GM23338 (cell line): ENCODE measurements around the gene SLC4A9. TPM values are rescaled to one million over a fixed set of nuclear protein-coding genes. Genes with fewer than 3 reads are reported as not detected.

ENCODE experiments used
- ATAC-seq: fragments of 200-7000 bp; cut with Tn5 transposase; 3 replicates; pipeline ENCODE4 v1.9.1; 2020
- DNase-seq: peaks from one replicate; pipeline ENCODE4 v3.0.0-alpha.2; 2015; ENCODE audit warnings: low spot score
- H2AFZ ChIP-seq: fragments of 200-600 bp; sonication (generic); 2 replicates; pipeline ENCODE4 v1.8.0; 2016; ENCODE audit warnings: antibody characterized with exemption, mild to moderate bottlenecking, moderate library complexity
- H3F3A ChIP-seq: fragments of 200-600 bp; sonication (generic); replicated peaks from 2 replicates; pipeline ENCODE4 v1.8.0; 2017; ENCODE audit warnings: antibody characterized with exemption, mixed run types, low read depth
- H3K27ac ChIP-seq: fragments of 200-600 bp; sonication (generic); 2 replicates; pipeline ENCODE4 v1.6.1; 2016; ENCODE audit warnings: low read depth
- H3K27me3 ChIP-seq: fragments of 200-600 bp; sonication (generic); 2 replicates; pipeline ENCODE4 v1.8.0; 2016; ENCODE audit warnings: mild to moderate bottlenecking, mixed run types, moderate library complexity; ENCODE audit not compliant: insufficient read depth
- H3K36me3 ChIP-seq: fragments of 200-600 bp; sonication (generic); 2 replicates; pipeline ENCODE4 v1.8.0; 2016; ENCODE audit warnings: mild to moderate bottlenecking; ENCODE audit not compliant: insufficient read depth
- H3K4me1 ChIP-seq: fragments of 200-600 bp; sonication (generic); 2 replicates; pipeline ENCODE4 v1.8.0; 2016; ENCODE audit warnings: mild to moderate bottlenecking, moderate library complexity; ENCODE audit not compliant: insufficient read depth
- H3K4me2 ChIP-seq: fragments of 200-600 bp; sonication (generic); 2 replicates; pipeline ENCODE4 v1.7.1; 2017; ENCODE audit warnings: mixed run types
- H3K4me3 ChIP-seq: fragments of 200-600 bp; sonication (generic); 2 replicates; pipeline ENCODE4 v1.6.1; 2016; ENCODE audit warnings: mixed run types
- H3K79me2 ChIP-seq: fragments of 200-600 bp; sonication (generic); replicated peaks from 2 replicates; pipeline ENCODE4 v1.8.0; 2017; ENCODE audit warnings: mild to moderate bottlenecking; ENCODE audit not compliant: insufficient read depth
- H3K9me2 ChIP-seq: fragments of 200-600 bp; sonication (generic); 2 replicates; pipeline ENCODE4 v1.8.0; 2017; ENCODE audit not compliant: insufficient read depth
- H4K20me1 ChIP-seq: fragments of 200-600 bp; sonication (generic); replicated peaks from 2 replicates; pipeline ENCODE4 v1.8.0; 2017; ENCODE audit warnings: mild to moderate bottlenecking; ENCODE audit not compliant: insufficient read depth
- H3K27ac Mint-ChIP-seq: 2 replicates; pipeline ENCODE4 v1.8.0; 2020; ENCODE audit warnings: inconsistent platforms, mild to moderate bottlenecking, moderate library complexity, mixed read lengths
- H3K27me3 Mint-ChIP-seq: 3 replicates; pipeline ENCODE4 v1.8.0; 2022; ENCODE audit warnings: low read depth, mild to moderate bottlenecking, moderate library complexity, mixed read lengths, inconsistent platforms; ENCODE audit not compliant: insufficient read depth, poor library complexity
- H3K36me3 Mint-ChIP-seq: 3 replicates; pipeline ENCODE4 v1.8.0; 2021; ENCODE audit warnings: low read depth, mild to moderate bottlenecking, inconsistent platforms, moderate library complexity, mixed read lengths
- H3K4me1 Mint-ChIP-seq: 3 replicates; pipeline ENCODE4 v1.8.0; 2020; ENCODE audit warnings: mild to moderate bottlenecking, inconsistent platforms, mixed read lengths
- H3K4me3 Mint-ChIP-seq: 3 replicates; pipeline ENCODE4 v1.8.0; 2021; ENCODE audit warnings: moderate library complexity, mild to moderate bottlenecking, inconsistent platforms, mixed read lengths
- H3K9me3 Mint-ChIP-seq: 3 replicates; pipeline ENCODE4 v1.8.0; 2020; ENCODE audit warnings: moderate library complexity, mild to moderate bottlenecking, inconsistent platforms, mixed read lengths
- EZH2 ChIP-seq: fragments of 200-600 bp; sonication (generic); IDR thresholded peaks from one replicate; pipeline ENCODE4 v1.8.0; 2017; ENCODE audit warnings: antibody characterized with exemption, mild to moderate bottlenecking, low read depth; ENCODE audit not compliant: unreplicated experiment
- NANOG ChIP-seq: IDR thresholded peaks from 2 replicates; pipeline ENCODE4 v1.6.1; 2016; ENCODE audit warnings: antibody characterized with exemption, borderline replicate concordance
- STAT1 ChIP-seq: IDR thresholded peaks from one replicate; pipeline ENCODE4 v1.6.1; 2016; ENCODE audit warnings: antibody characterized with exemption; ENCODE audit not compliant: unreplicated experiment
- polyA plus RNA-seq: library from polyadenylated mRNA; unstranded; fragments of >200 nt; fragmentation: Nextera tagmentation; extraction: Ambion mirVana; gene quantifications from 2 replicates; pipeline ENCODE4 v1.2.1, GENCODE V29; 2016
- total RNA-seq: library from RNA; depleted of rRNA; stranded (reverse); fragments of >200 nt; shearing (Covaris generic); gene quantifications from 2 replicates; pipeline ENCODE4 v1.2.3, GENCODE V29; 2014
- TF ChIP-seq, protein P1 (sequence below): IDR thresholded peaks from 2 replicates; pipeline ENCODE4 v1.6.1; 2016; ENCODE audit warnings: antibody characterized with exemption
- TF ChIP-seq, protein P2 (sequence below): IDR thresholded peaks from one replicate; pipeline ENCODE4 v1.6.1; 2018; ENCODE audit warnings: antibody characterized with exemption; ENCODE audit not compliant: unreplicated experiment
- TF ChIP-seq, protein P3 (sequence below): fragments of 250-450 bp; sonication (Bioruptor Pico); IDR thresholded peaks from 2 replicates; pipeline ENCODE4 v1.5.0; 2020; ENCODE audit warnings: mild to moderate bottlenecking, moderate library complexity

Gene SLC4A9
- total and polyA plus RNA-seq, 2 experiments from 2014 or later: 0.08 TPM; not detected in 1

DNA sequence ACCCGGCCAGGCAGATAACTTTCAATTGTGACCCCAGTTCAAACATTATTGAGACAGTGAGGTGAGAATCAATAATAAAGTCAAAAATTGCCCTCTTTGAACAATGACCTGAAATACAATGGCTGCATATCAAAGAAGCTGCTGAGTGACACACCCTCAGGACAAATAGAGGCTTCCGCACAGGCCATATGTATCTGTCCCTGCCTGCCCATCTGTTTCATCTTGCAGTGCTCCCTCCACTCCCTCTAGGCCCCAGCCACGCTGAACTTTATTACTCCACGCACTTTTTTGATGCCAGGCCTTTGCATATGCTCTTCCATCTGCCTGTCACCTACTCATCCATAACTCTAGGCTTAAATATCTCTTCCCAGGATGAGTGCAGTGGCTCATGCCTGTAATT lies 41.2 kb upstream of the SLC4A9 start (continued):
- TF ChIP-seq, protein P1, sequence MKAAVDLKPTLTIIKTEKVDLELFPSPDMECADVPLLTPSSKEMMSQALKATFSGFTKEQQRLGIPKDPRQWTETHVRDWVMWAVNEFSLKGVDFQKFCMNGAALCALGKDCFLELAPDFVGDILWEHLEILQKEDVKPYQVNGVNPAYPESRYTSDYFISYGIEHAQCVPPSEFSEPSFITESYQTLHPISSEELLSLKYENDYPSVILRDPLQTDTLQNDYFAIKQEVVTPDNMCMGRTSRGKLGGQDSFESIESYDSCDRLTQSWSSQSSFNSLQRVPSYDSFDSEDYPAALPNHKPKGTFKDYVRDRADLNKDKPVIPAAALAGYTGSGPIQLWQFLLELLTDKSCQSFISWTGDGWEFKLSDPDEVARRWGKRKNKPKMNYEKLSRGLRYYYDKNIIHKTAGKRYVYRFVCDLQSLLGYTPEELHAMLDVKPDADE: no peak

DNA sequence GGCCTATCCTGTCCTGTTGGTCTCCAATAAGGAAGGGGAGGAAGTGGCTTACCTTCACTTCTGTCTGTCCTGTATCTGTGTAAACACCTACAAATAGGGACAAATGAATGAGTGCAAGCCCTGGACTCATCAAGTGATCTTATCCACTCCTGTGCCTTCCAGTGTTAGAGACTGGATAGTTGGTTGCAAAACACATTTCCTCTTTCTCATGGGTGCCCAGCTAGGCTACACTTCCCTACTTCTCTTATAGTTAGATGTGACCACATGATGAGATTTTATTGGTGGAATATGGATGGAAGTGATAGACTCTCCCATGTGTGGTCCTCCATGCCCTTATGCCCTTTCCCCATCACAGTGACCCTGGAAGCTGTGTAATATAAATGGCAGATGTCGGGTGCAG lies 40.2 kb upstream of the SLC4A9 start:
- no peaks in the 10 kb centered on the region for H4K20me1 ChIP-seq
- no peak overlapping the region for H3K27ac ChIP-seq
- H3F3A ChIP-seq: no peaks in the 10 kb centered on the region
- H3K79me2 ChIP-seq: no peaks in the 10 kb centered on the region
- no peak overlapping the region for H3K4me3 Mint-ChIP-seq
- TF ChIP-seq STAT1: no peak
- TF ChIP-seq, protein P2, sequence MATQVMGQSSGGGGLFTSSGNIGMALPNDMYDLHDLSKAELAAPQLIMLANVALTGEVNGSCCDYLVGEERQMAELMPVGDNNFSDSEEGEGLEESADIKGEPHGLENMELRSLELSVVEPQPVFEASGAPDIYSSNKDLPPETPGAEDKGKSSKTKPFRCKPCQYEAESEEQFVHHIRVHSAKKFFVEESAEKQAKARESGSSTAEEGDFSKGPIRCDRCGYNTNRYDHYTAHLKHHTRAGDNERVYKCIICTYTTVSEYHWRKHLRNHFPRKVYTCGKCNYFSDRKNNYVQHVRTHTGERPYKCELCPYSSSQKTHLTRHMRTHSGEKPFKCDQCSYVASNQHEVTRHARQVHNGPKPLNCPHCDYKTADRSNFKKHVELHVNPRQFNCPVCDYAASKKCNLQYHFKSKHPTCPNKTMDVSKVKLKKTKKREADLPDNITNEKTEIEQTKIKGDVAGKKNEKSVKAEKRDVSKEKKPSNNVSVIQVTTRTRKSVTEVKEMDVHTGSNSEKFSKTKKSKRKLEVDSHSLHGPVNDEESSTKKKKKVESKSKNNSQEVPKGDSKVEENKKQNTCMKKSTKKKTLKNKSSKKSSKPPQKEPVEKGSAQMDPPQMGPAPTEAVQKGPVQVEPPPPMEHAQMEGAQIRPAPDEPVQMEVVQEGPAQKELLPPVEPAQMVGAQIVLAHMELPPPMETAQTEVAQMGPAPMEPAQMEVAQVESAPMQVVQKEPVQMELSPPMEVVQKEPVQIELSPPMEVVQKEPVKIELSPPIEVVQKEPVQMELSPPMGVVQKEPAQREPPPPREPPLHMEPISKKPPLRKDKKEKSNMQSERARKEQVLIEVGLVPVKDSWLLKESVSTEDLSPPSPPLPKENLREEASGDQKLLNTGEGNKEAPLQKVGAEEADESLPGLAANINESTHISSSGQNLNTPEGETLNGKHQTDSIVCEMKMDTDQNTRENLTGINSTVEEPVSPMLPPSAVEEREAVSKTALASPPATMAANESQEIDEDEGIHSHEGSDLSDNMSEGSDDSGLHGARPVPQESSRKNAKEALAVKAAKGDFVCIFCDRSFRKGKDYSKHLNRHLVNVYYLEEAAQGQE: no peak
- H3K9me3 Mint-ChIP-seq: no peaks in the 10 kb centered on the region
- no peak for ATAC-seq
- no peak overlapping the region for H3K4me2 ChIP-seq
- H3K27ac Mint-ChIP-seq: no peak overlapping the region
- H3K4me1 ChIP-seq: no peaks in the 10 kb centered on the region
- H3K4me3 ChIP-seq: no peak overlapping the region
- no peak overlapping the region for H2AFZ ChIP-seq
- H3K36me3 ChIP-seq: no peaks in the 10 kb centered on the region
- no peaks in the 10 kb centered on the region for H3K27me3 Mint-ChIP-seq
- H3K27me3 ChIP-seq: no peaks in the 10 kb centered on the region
- DNase-seq: no peak
- 0 out of 2 replicates have a peak, but pooled peaks cover 5% of the 10 kb centered on the region for H3K9me2 ChIP-seq
- no peaks in the 10 kb centered on the region for H3K36me3 Mint-ChIP-seq
- H3K4me1 Mint-ChIP-seq: no peaks in the 10 kb centered on the region

- H3K27ac Mint-ChIP-seq: no peak overlapping the region
- TF ChIP-seq NANOG (no peak), EZH2 (no peak)
- TF ChIP-seq, protein P1: no peak
- TF ChIP-seq, protein P3, sequence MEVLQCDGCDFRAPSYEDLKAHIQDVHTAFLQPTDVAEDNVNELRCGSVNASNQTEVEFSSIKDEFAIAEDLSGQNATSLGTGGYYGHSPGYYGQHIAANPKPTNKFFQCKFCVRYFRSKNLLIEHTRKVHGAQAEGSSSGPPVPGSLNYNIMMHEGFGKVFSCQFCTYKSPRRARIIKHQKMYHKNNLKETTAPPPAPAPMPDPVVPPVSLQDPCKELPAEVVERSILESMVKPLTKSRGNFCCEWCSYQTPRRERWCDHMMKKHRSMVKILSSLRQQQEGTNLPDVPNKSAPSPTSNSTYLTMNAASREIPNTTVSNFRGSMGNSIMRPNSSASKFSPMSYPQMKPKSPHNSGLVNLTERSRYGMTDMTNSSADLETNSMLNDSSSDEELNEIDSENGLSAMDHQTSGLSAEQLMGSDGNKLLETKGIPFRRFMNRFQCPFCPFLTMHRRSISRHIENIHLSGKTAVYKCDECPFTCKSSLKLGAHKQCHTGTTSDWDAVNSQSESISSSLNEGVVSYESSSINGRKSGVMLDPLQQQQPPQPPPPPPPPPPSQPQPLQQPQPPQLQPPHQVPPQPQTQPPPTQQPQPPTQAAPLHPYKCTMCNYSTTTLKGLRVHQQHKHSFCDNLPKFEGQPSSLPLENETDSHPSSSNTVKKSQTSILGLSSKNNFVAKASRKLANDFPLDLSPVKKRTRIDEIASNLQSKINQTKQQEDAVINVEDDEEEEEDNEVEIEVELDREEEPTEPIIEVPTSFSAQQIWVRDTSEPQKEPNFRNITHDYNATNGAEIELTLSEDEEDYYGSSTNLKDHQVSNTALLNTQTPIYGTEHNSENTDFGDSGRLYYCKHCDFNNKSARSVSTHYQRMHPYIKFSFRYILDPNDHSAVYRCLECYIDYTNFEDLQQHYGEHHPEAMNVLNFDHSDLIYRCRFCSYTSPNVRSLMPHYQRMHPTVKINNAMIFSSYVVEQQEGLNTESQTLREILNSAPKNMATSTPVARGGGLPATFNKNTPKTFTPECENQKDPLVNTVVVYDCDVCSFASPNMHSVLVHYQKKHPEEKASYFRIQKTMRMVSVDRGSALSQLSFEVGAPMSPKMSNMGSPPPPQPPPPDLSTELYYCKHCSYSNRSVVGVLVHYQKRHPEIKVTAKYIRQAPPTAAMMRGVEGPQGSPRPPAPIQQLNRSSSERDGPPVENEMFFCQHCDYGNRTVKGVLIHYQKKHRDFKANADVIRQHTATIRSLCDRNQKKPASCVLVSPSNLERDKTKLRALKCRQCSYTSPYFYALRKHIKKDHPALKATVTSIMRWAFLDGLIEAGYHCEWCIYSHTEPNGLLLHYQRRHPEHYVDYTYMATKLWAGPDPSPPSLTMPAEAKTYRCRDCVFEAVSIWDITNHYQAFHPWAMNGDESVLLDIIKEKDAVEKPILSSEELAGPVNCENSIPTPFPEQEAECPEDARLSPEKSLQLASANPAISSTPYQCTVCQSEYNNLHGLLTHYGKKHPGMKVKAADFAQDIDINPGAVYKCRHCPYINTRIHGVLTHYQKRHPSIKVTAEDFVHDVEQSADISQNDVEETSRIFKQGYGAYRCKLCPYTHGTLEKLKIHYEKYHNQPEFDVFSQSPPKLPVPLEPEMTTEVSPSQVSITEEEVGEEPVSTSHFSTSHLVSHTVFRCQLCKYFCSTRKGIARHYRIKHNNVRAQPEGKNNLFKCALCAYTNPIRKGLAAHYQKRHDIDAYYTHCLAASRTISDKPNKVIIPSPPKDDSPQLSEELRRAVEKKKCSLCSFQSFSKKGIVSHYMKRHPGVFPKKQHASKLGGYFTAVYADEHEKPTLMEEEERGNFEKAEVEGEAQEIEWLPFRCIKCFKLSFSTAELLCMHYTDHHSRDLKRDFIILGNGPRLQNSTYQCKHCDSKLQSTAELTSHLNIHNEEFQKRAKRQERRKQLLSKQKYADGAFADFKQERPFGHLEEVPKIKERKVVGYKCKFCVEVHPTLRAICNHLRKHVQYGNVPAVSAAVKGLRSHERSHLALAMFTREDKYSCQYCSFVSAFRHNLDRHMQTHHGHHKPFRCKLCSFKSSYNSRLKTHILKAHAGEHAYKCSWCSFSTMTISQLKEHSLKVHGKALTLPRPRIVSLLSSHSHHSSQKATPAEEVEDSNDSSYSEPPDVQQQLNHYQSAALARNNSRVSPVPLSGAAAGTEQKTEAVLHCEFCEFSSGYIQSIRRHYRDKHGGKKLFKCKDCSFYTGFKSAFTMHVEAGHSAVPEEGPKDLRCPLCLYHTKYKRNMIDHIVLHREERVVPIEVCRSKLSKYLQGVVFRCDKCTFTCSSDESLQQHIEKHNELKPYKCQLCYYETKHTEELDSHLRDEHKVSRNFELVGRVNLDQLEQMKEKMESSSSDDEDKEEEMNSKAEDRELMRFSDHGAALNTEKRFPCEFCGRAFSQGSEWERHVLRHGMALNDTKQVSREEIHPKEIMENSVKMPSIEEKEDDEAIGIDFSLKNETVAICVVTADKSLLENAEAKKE (CRISPR knock-in tag): no peak
Measured at GRCh38 chr5:140321796-140322195, 38.2 kb upstream of the SLC4A9 start.

More at GRCh38 chr5:140321796-140322195, 38.2 kb upstream of the SLC4A9 start:
- Mint-ChIP-seq H3K36me3 (no peaks in the 10 kb centered on the region), H3K27me3 (no peaks in the 10 kb centered on the region), H3K9me3 (no peaks in the 10 kb centered on the region), H3K4me1 (no peaks in the 10 kb centered on the region), H3K4me3 (no peak overlapping the region)
- Histone ChIP-seq H2AFZ (no peak overlapping the region), H3F3A (no peaks in the 10 kb centered on the region), H3K9me2 (0 out of 2 replicates have a peak, but pooled peaks cover 5% of the 10 kb centered on the region), H3K4me2 (no peak overlapping the region), H3K4me3 (no peak overlapping the region), H3K4me1 (no peaks in the 10 kb centered on the region), H3K36me3 (no peaks in the 10 kb centered on the region), H3K79me2 (no peaks in the 10 kb centered on the region), H3K27ac (no peak overlapping the region), H4K20me1 (no peaks in the 10 kb centered on the region), H3K27me3 (no peaks in the 10 kb centered on the region)
- DNase-seq: no peak
- no peak for ATAC-seq
